ENCODE measurements around the gene NEU4. TPM values are rescaled to one million over a fixed set of nuclear protein-coding genes. Genes with fewer than 3 reads are reported as not detected.
"Not testable (repeated sequence)": the region's sequence is repeated elsewhere in the genome, so short reads cannot be mapped to it uniquely, and the experiment has no call there.

NEU4 gene
- total RNA-seq, 1 donor from 2014 or later = not detected

DNA sequence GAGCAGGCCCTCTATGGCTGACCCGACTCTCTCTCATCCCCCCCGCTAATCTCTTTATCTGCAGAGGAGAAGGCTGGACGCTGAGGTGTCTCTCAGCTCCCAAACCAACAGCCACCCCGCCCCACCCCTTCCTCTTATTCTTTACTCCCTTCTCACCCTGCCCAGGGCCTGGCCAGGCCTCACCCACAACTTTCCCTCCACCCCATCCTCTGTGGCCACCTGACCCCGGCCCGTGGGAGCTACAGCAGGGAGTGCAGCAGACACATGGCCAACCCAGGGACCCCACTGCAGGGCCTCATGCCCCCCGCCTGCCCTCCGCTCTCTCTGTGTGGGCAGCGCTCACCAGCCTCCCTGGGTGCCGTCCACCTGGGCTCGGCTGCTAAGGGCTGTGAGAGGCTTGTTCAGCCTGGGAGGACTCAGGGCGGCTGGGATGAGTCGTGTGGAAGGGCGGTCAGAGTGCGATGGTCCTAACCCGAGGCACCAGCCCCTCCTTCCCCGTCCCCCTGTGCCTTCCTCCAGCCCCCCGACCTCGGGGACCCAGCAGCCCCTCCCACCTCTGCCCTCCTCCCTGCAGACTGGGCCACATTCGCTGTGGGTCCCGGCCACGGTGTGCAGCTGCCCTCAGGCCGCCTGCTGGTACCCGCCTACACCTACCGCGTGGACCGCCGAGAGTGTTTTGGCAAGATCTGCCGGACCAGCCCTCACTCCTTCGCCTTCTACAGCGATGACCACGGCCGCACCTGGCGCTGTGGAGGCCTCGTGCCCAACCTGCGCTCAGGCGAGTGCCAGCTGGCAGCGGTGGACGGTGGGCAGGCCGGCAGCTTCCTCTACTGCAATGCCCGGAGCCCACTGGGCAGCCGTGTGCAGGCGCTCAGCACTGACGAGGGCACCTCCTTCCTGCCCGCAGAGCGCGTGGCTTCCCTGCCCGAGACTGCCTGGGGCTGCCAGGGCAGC is 6.8 kb downstream of the NEU4 start:
- no peaks in the 10 kb centered on the region for H3K27me3 ChIP-seq (ENCODE audit: low read depth)
- H3K9me3 ChIP-seq (replicated peaks) = no peaks in the 10 kb centered on the region
- H3K4me1 ChIP-seq = peaks cover 19% of the 10 kb centered on the region
- H3K27ac ChIP-seq (replicated peaks) = no peak overlapping the region
- no peaks in the 10 kb centered on the region for H3K36me3 ChIP-seq
- TF ChIP-seq CTCF (IDR thresholded peaks at IDR 0.05; ENCODE audit: borderline replicate concordance) = no peak
- no peak overlapping the region for H3K4me3 ChIP-seq
- intact Hi-C loops (cut with micrococcal nuclease) = no loop called here
- DNase-seq = no peak

- Histone ChIP-seq H3K36me3 (no peaks in the 10 kb centered on the region), H3K4me3 (no peak overlapping the region), H3K27me3 (ENCODE audit: low read depth) (peaks cover 7% of the 10 kb centered on the region), H3K27ac (replicated peaks) (no peak overlapping the region), H3K4me1 (peaks cover 11% of the 10 kb centered on the region), H3K9me3 (replicated peaks) (no peaks in the 10 kb centered on the region)
- intact Hi-C loops (cut with micrococcal nuclease) = no loop called here
- DNase-seq = no peak
- TF ChIP-seq CTCF (IDR thresholded peaks at IDR 0.05; ENCODE audit: borderline replicate concordance) = no peak
These were observed 7.6 kb downstream of the NEU4 start for GRCh38 chr2:241816431-241817121.

- H3K27me3 ChIP-seq (ENCODE audit: low read depth) = peaks cover 8% of the 10 kb centered on the region
- no peaks in the 10 kb centered on the region for H3K36me3 ChIP-seq
- no peak overlapping the region for H3K27ac ChIP-seq (replicated peaks)
- intact Hi-C loops (cut with micrococcal nuclease) = no loop called here
- no peaks in the 10 kb centered on the region for H3K9me3 ChIP-seq (replicated peaks)
- H3K4me1 ChIP-seq = peaks cover 8% of the 10 kb centered on the region
- no peak for DNase-seq
- H3K4me3 ChIP-seq = no peak overlapping the region
- TF ChIP-seq CTCF (IDR thresholded peaks at IDR 0.05; ENCODE audit: borderline replicate concordance) = no peak
These were observed 8.3 kb downstream of the NEU4 start for GRCh38 chr2:241817126-241817820.

GRCh38 chr2:241817821-241818215 is 8.8 kb downstream of the NEU4 start:
- H3K4me3 ChIP-seq; H3K9me3 ChIP-seq (replicated peaks); DNase-seq; intact Hi-C loops (cut with micrococcal nuclease); H3K27me3 ChIP-seq (ENCODE audit: low read depth); H3K27ac ChIP-seq (replicated peaks); H3K36me3 ChIP-seq; H3K4me1 ChIP-seq: not testable (repeated sequence)

GRCh38 chr2:241818229-241818942 is 9.4 kb downstream of the NEU4 start:
- intact Hi-C loops (cut with micrococcal nuclease) = no loop called here
- no peak for TF ChIP-seq CTCF (IDR thresholded peaks at IDR 0.05; ENCODE audit: borderline replicate concordance)
- Histone ChIP-seq H3K36me3 (no peaks in the 10 kb centered on the region), H3K4me3 (no peak overlapping the region), H3K9me3 (replicated peaks) (no peaks in the 10 kb centered on the region), H3K27me3 (ENCODE audit: low read depth) (peaks cover 8% of the 10 kb centered on the region), H3K4me1 (peaks cover 8% of the 10 kb centered on the region), H3K27ac (replicated peaks) (no peak overlapping the region)
- no peak for DNase-seq

Measured in left ventricle myocardium inferior (tissue), 1 donor.